GM12874 (cell line): ENCODE data around the gene COL11A1.

Experiments used
- CTCF ChIP-seq: IDR thresholded peaks from 2 replicates; pipeline ENCODE4 v1.5.1; 2011; ENCODE audit warnings: low read depth, mild to moderate bottlenecking, control low read depth, low read length, moderate library complexity; ENCODE audit not compliant: insufficient read depth

Gene COL11A1

GRCh38 chr1:102954576-102954975, 153.7 kb downstream of the COL11A1 start:
- no peak for TF ChIP-seq CTCF

- TF ChIP-seq CTCF, result no peak
Observed at GRCh38 chr1:102952400-102952799, 155.9 kb downstream of the COL11A1 start.

- no peak for TF ChIP-seq CTCF
Observed at GRCh38 chr1:102942324-102942723, 166.0 kb downstream of the COL11A1 start.

GRCh38 chr1:102941366-102941947, 166.9 kb downstream of the COL11A1 start:
- TF ChIP-seq CTCF, result no peak

- TF ChIP-seq CTCF, result no peak
Observed at GRCh38 chr1:102937401-102937800, 170.9 kb downstream of the COL11A1 start.

- no peak for TF ChIP-seq CTCF
Observed at GRCh38 chr1:102919659-102920058, 188.7 kb downstream of the COL11A1 start.

GRCh38 chr1:102901996-102902395, 206.3 kb downstream of the COL11A1 start:
- no peak for TF ChIP-seq CTCF
